Tibial nerve (tissue), 4 donors: ENCODE measurements around the gene SNCAIP. TPM values are rescaled to one million over a fixed set of nuclear protein-coding genes. Genes with fewer than 3 reads are reported as not detected.

Experiments
- DNase-seq, 2 donors: peaks; one replicate each; pipeline ENCODE4 v3.0.0-alpha.2; 2019; ENCODE audit warnings: low spot score in 2 of 2
- H3K27ac ChIP-seq, 4 donors: fragments of 200-600 bp; sonication (generic) in 3 of 4; one replicate each; pipeline ENCODE4 v1.5.1; 2017 to 2019; ENCODE audit warnings: mild to moderate bottlenecking in 1 of 4
- H3K27me3 ChIP-seq, 2 donors: fragments of 200-600 bp; sonication (generic) in 1 of 2; one replicate each; pipeline versions ENCODE4 v1.5.1 to v1.6.0; 2017 to 2019
- H3K36me3 ChIP-seq, 3 donors: fragments of 200-600 bp; sonication (generic); one replicate each; pipeline ENCODE4 v1.5.1; 2018 to 2019
- H3K4me1 ChIP-seq, 4 donors: fragments of 200-600 bp; sonication (generic) in 3 of 4; one replicate each; pipeline ENCODE4 v1.5.1; 2017 to 2019
- H3K4me3 ChIP-seq, 4 donors: fragments of 200-600 bp; sonication (generic) in 3 of 4; one replicate each; pipeline ENCODE4 v1.5.1; 2017 to 2019; ENCODE audit warnings: mild to moderate bottlenecking in 1 of 4, moderate library complexity in 1 of 4
- H3K9me3 ChIP-seq, 4 donors: fragments of 200-600 bp; sonication (generic) in 3 of 4; one replicate each; pipeline ENCODE4 v1.5.1; 2017 to 2019
- EP300 ChIP-seq, 2 donors: sonication (generic); formaldehyde crosslinking; IDR thresholded peaks; one replicate each; pipeline ENCODE4 v1.6.1; 2017; ENCODE audit warnings: antibody characterized with exemption in 2 of 2, mild to moderate bottlenecking in 1 of 2
- POLR2A ChIP-seq, 2 donors: fragments of 450-650 bp; IDR thresholded peaks; one replicate each; pipeline ENCODE4 v1.6.1; 2017; ENCODE audit warnings: antibody characterized with exemption in 2 of 2, mild to moderate bottlenecking in 2 of 2, moderate library complexity in 2 of 2
- WGBS, 2 donors: methylation state at CpG; one replicate each; pipeline ENCODE4 v1.1.5; 2018; 5-methylcytosine and 5-hydroxymethylcytosine counted together
- total RNA-seq, 4 donors: library from RNA; depleted of rRNA; stranded (reverse); fragments of >200 nt; gene quantifications; one replicate each; pipeline ENCODE4 v1.1.0, GENCODE V29; 2016
- TF ChIP-seq, protein P1 (sequence below), 5 experiments: fragments of 200-600 bp in 3 of 5; fragments of 450-650 bp in 2 of 5; sonication (generic) in 3 of 5; IDR thresholded peaks; one replicate each; pipeline ENCODE4 v1.5.1; 2016 to 2019; ENCODE audit warnings: antibody characterized with exemption in 5 of 5, mild to moderate bottlenecking in 3 of 5, moderate library complexity in 2 of 5

The SNCAIP gene
- total RNA-seq, 4 donors from 2014 or later: 4.6 to 18.6 (median 6.4) TPM

DNA sequence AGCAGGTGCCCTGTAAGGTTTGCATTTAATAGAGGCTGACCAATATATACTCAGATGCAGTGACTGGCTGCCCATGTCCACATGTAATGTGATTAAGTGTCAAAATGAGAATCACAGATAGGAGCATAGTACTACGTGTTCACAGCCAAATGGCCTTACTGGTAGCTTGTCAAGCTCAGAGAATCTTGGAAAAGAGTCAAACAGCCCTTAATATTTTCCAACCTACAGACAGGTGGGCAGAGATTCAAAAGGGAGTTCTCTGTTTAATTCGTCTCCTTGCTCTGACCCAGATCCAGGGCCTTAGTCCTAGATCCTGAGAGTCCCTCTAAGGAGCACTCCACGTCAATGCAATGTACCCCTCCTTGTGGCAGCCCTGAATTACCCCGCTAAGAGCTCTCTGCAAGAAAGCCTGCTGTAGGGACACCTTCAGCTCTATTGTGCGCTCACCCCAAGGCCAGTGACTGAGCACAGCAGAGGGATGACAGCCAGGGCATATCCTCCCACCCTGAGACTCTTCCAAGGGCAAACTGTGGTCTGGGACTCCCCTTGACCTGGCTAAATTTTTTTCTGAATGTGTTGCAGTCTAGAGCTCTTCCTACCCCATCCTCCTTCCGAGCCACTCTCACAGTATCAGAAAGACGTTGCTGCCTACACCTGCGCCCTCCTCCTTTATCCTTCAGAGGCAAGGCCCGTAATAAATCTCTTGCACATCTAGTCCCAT lies 159.2 kb downstream of the SNCAIP start:
- no peak for DNase-seq
- TF ChIP-seq POLR2A (IDR thresholded peaks at IDR 0.05) (no peak), EP300 (IDR thresholded peaks at IDR 0.05) (no peak)
- TF ChIP-seq, protein P1, sequence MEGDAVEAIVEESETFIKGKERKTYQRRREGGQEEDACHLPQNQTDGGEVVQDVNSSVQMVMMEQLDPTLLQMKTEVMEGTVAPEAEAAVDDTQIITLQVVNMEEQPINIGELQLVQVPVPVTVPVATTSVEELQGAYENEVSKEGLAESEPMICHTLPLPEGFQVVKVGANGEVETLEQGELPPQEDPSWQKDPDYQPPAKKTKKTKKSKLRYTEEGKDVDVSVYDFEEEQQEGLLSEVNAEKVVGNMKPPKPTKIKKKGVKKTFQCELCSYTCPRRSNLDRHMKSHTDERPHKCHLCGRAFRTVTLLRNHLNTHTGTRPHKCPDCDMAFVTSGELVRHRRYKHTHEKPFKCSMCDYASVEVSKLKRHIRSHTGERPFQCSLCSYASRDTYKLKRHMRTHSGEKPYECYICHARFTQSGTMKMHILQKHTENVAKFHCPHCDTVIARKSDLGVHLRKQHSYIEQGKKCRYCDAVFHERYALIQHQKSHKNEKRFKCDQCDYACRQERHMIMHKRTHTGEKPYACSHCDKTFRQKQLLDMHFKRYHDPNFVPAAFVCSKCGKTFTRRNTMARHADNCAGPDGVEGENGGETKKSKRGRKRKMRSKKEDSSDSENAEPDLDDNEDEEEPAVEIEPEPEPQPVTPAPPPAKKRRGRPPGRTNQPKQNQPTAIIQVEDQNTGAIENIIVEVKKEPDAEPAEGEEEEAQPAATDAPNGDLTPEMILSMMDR (IDR thresholded peaks at IDR 0.05): no peak
- no peaks in the 10 kb centered on the region for H3K36me3 ChIP-seq
- WGBS, 2 donors: 80 to 82% methylated on average over 9 of the region's 9 CpGs
- H3K4me1 ChIP-seq: no peaks in the 10 kb centered on the region
- no peaks in the 10 kb centered on the region for H3K27me3 ChIP-seq
- no peaks in the 10 kb centered on the region for H3K9me3 ChIP-seq
- H3K4me3 ChIP-seq: no peak overlapping the region
- no peak overlapping the region for H3K27ac ChIP-seq

DNA sequence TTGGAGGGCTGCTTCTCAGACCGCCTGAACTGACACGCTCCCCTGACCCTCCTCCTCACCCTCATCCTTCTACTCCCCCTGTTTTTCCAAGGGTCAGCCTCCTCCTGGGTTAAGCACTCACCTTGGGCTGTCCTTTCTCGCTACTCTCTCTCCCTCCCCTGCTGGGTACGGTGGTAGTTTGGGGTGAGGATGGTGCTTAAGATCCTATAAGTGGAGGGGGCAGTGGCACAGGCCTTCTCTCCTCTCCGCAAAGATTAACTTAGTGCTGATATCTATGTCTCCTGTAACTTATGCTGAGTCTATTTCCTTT lies 159.7 kb downstream of the SNCAIP start:
- no peak for DNase-seq
- 84 to 89% methylated on average over 5 of the region's 5 CpGs for WGBS, 2 donors
- no peaks in the 10 kb centered on the region for H3K9me3 ChIP-seq
- TF ChIP-seq EP300 (IDR thresholded peaks at IDR 0.05) (no peak), POLR2A (IDR thresholded peaks at IDR 0.05) (no peak)
- TF ChIP-seq, protein P1 (IDR thresholded peaks at IDR 0.05): no peak
- no peaks in the 10 kb centered on the region for H3K4me1 ChIP-seq
- no peak overlapping the region for H3K27ac ChIP-seq
- no peaks in the 10 kb centered on the region for H3K27me3 ChIP-seq
- H3K4me3 ChIP-seq: no peak overlapping the region
- no peaks in the 10 kb centered on the region for H3K36me3 ChIP-seq

DNA sequence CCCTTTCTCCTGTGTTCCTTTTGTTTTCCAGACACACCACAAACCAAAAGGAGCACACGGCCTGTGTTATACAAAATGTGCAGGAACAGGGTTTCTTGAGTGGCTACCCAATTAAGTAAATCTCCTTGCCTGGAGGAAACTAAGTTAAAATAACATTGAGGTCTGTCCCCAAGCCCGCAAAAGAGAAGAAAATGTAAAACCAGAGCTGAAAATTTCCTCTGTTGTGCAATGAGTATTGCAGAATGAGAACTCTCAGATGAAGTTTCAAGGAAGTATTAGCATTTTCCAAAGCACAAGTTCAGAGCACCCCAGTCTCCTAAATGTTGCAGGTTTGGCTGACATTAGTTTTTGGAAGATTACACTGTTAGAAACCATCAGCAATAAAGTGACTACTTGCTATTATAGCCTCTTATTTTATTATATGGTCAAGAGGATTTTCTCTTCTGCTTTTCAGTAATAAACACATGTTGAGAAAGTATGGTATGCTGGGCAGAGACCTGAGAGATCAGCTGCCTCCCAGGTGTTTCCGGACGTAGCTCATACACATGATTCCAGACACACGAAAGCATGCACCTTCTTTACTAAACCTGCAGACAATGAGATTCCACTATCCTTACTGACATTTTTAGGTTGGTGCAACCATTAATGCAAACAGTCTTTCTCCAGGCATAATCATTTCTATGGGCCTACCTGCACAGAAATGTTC lies 161.3 kb downstream of the SNCAIP start:
- H3K4me3 ChIP-seq: no peak overlapping the region

DNA sequence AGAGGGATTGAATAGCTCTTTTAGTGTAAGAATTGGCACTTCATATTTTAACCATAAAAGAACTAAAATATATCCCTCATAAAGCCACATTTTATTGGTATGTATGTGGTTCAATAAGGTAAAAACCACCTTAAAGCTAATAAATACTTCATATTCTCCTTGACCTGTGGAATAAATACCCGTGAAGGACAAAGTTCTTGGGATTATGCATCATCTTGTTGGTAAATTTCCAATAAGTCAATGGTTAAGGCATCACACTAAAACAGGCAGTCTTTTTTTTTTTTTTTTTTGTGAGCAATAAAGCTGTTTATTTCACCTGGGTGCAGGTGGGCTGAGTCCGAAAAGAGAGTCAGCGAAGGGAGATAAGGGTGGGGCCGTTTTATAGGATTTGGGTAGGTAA lies 161.9 kb downstream of the SNCAIP start:
- Histone ChIP-seq H3K27me3 (no peaks in the 10 kb centered on the region), H3K4me1 (no peaks in the 10 kb centered on the region), H3K27ac (no peak overlapping the region), H3K4me3 (no peak overlapping the region), H3K36me3 (no peaks in the 10 kb centered on the region), H3K9me3 (no peaks in the 10 kb centered on the region)
- DNase-seq: no peak
- TF ChIP-seq, protein P1 (IDR thresholded peaks at IDR 0.05): no peak
- TF ChIP-seq POLR2A (IDR thresholded peaks at IDR 0.05): no peak
- no peak for TF ChIP-seq EP300 (IDR thresholded peaks at IDR 0.05)
- 79 to 89% methylated on average over 4 of the region's 4 CpGs for WGBS, 2 donors

More for the DNA sequence above, 161.3 kb downstream of the SNCAIP start:
- no peaks in the 10 kb centered on the region for H3K4me1 ChIP-seq
- no peak for TF ChIP-seq POLR2A (IDR thresholded peaks at IDR 0.05)
- TF ChIP-seq, protein P1 (IDR thresholded peaks at IDR 0.05): no peak
- TF ChIP-seq EP300 (IDR thresholded peaks at IDR 0.05): no peak
- H3K27ac ChIP-seq: no peak overlapping the region
- H3K36me3 ChIP-seq: no peaks in the 10 kb centered on the region
- no peak for DNase-seq
- no peaks in the 10 kb centered on the region for H3K27me3 ChIP-seq
- WGBS, 2 donors: 77 to 83% methylated on average over 5 of the region's 5 CpGs
- H3K9me3 ChIP-seq: no peaks in the 10 kb centered on the region

DNA sequence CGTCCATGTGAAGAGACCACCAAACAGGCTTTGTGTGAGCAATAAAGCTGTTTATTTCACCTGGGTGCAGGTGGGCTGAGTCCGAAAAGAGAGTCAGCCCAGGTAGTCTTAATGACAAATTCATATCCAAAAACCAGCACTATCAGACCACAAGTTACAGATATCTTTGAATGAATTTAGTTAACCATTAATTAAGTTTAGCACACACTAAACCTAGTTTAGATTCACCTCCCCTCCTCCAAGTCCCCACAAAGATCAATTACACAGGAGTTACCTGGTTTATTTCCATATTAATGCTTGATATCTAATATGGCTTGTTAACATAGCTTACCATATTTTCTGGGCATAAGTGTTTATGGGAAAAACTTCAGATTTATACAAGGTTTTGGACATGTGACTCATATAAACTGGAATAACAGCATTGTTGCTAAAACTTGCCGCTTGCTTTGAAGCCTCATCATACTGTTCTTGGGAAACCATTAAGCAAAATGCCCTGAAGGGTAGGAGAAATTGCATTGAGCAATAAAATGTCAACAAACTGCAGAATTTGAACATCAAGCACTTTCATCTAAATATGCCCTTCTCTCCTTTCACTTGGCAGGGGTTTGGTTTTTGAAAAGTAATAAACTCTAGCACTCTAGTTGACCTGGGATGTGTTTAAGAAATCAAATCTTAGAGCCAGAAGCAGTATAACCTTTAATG lies 166.9 kb downstream of the SNCAIP start:
- Histone ChIP-seq H3K27ac (no peak overlapping the region), H3K4me3 (no peak overlapping the region), H3K4me1 (no peaks in the 10 kb centered on the region), H3K27me3 (no peaks in the 10 kb centered on the region), H3K36me3 (no peaks in the 10 kb centered on the region), H3K9me3 (no peaks in the 10 kb centered on the region)
- 81 to 89% methylated on average over 3 of the region's 3 CpGs for whole genome bisulfite sequencing, 2 donors
- no peak for DNase-seq
- TF ChIP-seq EP300 (IDR thresholded peaks at IDR 0.05) (no peak), POLR2A (IDR thresholded peaks at IDR 0.05) (no peak)
- TF ChIP-seq, protein P1 (IDR thresholded peaks at IDR 0.05): no peak
